NCI-H2227 (cell line): ENCODE results near the gene TBL1XR1.
"Not testable (repeated sequence)": the region's sequence is repeated elsewhere in the genome, so short reads cannot be mapped to it uniquely, and the experiment has no call there.

Source experiments
- DNase-seq: peaks from one replicate; lab custom pipeline; 2025; ENCODE audit not compliant: unreplicated experiment; lab: John Stamatoyannopoulos, UW

TBL1XR1 gene

GRCh38 chr3:177208781-177209180, 11.5 kb upstream of the TBL1XR1 start:
- DNase-seq = no peak

GRCh38 chr3:177208223-177208622, 10.9 kb upstream of the TBL1XR1 start:
- no peak for DNase-seq

- no peak for DNase-seq
Measured at GRCh38 chr3:177206936-177207335, 9.7 kb upstream of the TBL1XR1 start.

GRCh38 chr3:177203689-177204395, 6.6 kb upstream of the TBL1XR1 start:
- no peak for DNase-seq

GRCh38 chr3:177203016-177203415, 5.7 kb upstream of the TBL1XR1 start:
- DNase-seq = not testable (repeated sequence)

- no peak for DNase-seq
Measured at GRCh38 chr3:177201700-177202397, 4.6 kb upstream of the TBL1XR1 start.

GRCh38 chr3:177199206-177199760, 2.0 kb upstream of the TBL1XR1 start:
- no peak for DNase-seq

- no peak for DNase-seq
Measured at GRCh38 chr3:177197727-177198460, 612 bp upstream of the TBL1XR1 start.

- peak; percentile 65 for DNase-seq
Measured at GRCh38 chr3:177196456-177197040, 734 bp downstream of the TBL1XR1 start.

GRCh38 chr3:177196008-177196455, 1.2 kb downstream of the TBL1XR1 start:
- DNase-seq = no peak

- no peak for DNase-seq
Measured at GRCh38 chr3:177195242-177195991, 1.9 kb downstream of the TBL1XR1 start.

- no peak for DNase-seq
Measured at GRCh38 chr3:177194299-177194698, 3.0 kb downstream of the TBL1XR1 start.

GRCh38 chr3:177193688-177194268, 3.5 kb downstream of the TBL1XR1 start:
- no peak for DNase-seq

GRCh38 chr3:177193275-177193674, 4.0 kb downstream of the TBL1XR1 start:
- DNase-seq = not testable (repeated sequence)

- DNase-seq = peak; percentile 28
Measured at GRCh38 chr3:177190756-177191681, 6.3 kb downstream of the TBL1XR1 start.

- not testable (repeated sequence) for DNase-seq
Measured at GRCh38 chr3:177190184-177190583, 7.1 kb downstream of the TBL1XR1 start.

GRCh38 chr3:177188325-177188724, 9.0 kb downstream of the TBL1XR1 start:
- DNase-seq = not testable (repeated sequence)

- DNase-seq = no peak
Measured at GRCh38 chr3:177186306-177186705, 11.0 kb downstream of the TBL1XR1 start.

- DNase-seq = no peak
Measured at GRCh38 chr3:177185035-177185574, 12.2 kb downstream of the TBL1XR1 start.
